Medulla oblongata (tissue), 1 donor: Measurements from ENCODE around the gene NDST4.
"Not testable (repeated sequence)": the region's sequence is repeated elsewhere in the genome, so short reads cannot be mapped to it uniquely, and the experiment has no call there.

Source experiments
- DNase-seq: peaks from one replicate; pipeline ENCODE4 v3.0.0-alpha.2; 2015; ENCODE audit errors: extremely low spot score

The NDST4 gene

GRCh38 chr4:115054836-115055235 is 58.6 kb downstream of the NDST4 start:
- no peak for DNase-seq

GRCh38 chr4:115053313-115053712 is 60.1 kb downstream of the NDST4 start:
- no peak for DNase-seq

GRCh38 chr4:115042496-115042895 is 70.9 kb downstream of the NDST4 start:
- DNase-seq = no peak

GRCh38 chr4:115030281-115030680 is 83.1 kb downstream of the NDST4 start:
- DNase-seq = no peak

GRCh38 chr4:115028682-115029410 is 84.6 kb downstream of the NDST4 start:
- DNase-seq = no peak

GRCh38 chr4:114999880-115000279 is 113.5 kb downstream of the NDST4 start:
- no peak for DNase-seq

GRCh38 chr4:114998316-114998715 is 115.1 kb downstream of the NDST4 start:
- no peak for DNase-seq

- DNase-seq = no peak
These were observed 115.7 kb downstream of the NDST4 start for GRCh38 chr4:114997576-114998247.

GRCh38 chr4:114986133-114986532 is 127.3 kb downstream of the NDST4 start:
- DNase-seq = no peak

GRCh38 chr4:114980932-114981708 is 132.3 kb downstream of the NDST4 start:
- no peak for DNase-seq

- DNase-seq = not testable (repeated sequence)
These were observed 133.0 kb downstream of the NDST4 start for GRCh38 chr4:114980399-114980798.

- DNase-seq = no peak
These were observed 136.5 kb downstream of the NDST4 start for GRCh38 chr4:114976901-114977300.

- no peak for DNase-seq
These were observed 149.4 kb downstream of the NDST4 start for GRCh38 chr4:114964026-114964425.

GRCh38 chr4:114945616-114946015 is 167.8 kb downstream of the NDST4 start:
- no peak for DNase-seq

- DNase-seq = no peak
These were observed 171.9 kb downstream of the NDST4 start for GRCh38 chr4:114941503-114941902.

- no peak for DNase-seq
These were observed 185.5 kb downstream of the NDST4 start for GRCh38 chr4:114927881-114928280.

GRCh38 chr4:114926583-114926982 is 186.8 kb downstream of the NDST4 start:
- peak; percentile 49 for DNase-seq

GRCh38 chr4:114924311-114924710 is 189.1 kb downstream of the NDST4 start:
- no peak for DNase-seq

- no peak for DNase-seq
These were observed 190.9 kb downstream of the NDST4 start for GRCh38 chr4:114922592-114922933.

- DNase-seq = no peak
These were observed 191.4 kb downstream of the NDST4 start for GRCh38 chr4:114921790-114922591.

GRCh38 chr4:114921191-114921590 is 192.2 kb downstream of the NDST4 start:
- no peak for DNase-seq

- peak; percentile 20 for DNase-seq
These were observed 202.3 kb downstream of the NDST4 start for GRCh38 chr4:114911111-114911510.
